Thoracic aorta (tissue), 2 donors: ENCODE data around the gene THY1. TPM values are rescaled to one million over a fixed set of nuclear protein-coding genes. Genes with fewer than 3 reads are reported as not detected.
"Not testable (repeated sequence)": the region's sequence is repeated elsewhere in the genome, so short reads cannot be mapped to it uniquely, and the experiment has no call there.

Experiments used
- ATAC-seq: fragments of 150-250 bp; one replicate; pipeline ENCODE4 v1.8.0; 2017; ENCODE audit warnings: low read depth; ENCODE audit not compliant: insufficient number of reproducible peaks, low FRiP score
- DNase-seq: peaks from one replicate; pipeline ENCODE4 v3.0.0-alpha.2; 2020; ENCODE audit warnings: low spot score
- H3K27ac ChIP-seq, 2 donors: fragments of 200-600 bp; sonication (generic); 1 replicate in 1 of 2; 2 replicates in 1 of 2; pipeline ENCODE4 v1.5.1; 2016; ENCODE audit warnings: mild to moderate bottlenecking in 2 of 2, moderate library complexity in 2 of 2
- H3K27me3 ChIP-seq: fragments of 200-600 bp; sonication (generic); replicated peaks from 2 replicates; pipeline ENCODE4 v1.6.0; 2016; ENCODE audit warnings: mild to moderate bottlenecking; ENCODE audit not compliant: insufficient read depth
- H3K36me3 ChIP-seq: fragments of 200-600 bp; sonication (generic); one replicate; pipeline ENCODE4 v1.5.1; 2016
- H3K4me1 ChIP-seq, 2 donors: fragments of 200-600 bp; sonication (generic); 1 replicate in 1 of 2; 2 replicates in 1 of 2; pipeline versions ENCODE4 v1.5.1 to v1.6.0; 2016; ENCODE audit warnings: low read depth in 2 of 2, mild to moderate bottlenecking in 1 of 2; ENCODE audit not compliant: control insufficient read depth in 1 of 2
- H3K4me3 ChIP-seq: fragments of 200-600 bp; sonication (generic); 2 replicates; pipeline ENCODE4 v1.5.1; 2016; ENCODE audit warnings: mild to moderate bottlenecking
- H3K9me3 ChIP-seq: fragments of 200-600 bp; sonication (generic); 2 replicates; pipeline ENCODE4 v1.5.1; 2016
- total RNA-seq, 2 donors: library from RNA; depleted of rRNA; stranded (reverse); fragments of >200 nt; gene quantifications; one replicate each; pipeline versions ENCODE4 v1.1.0 to v1.2.3, GENCODE V29; 2016
- TF ChIP-seq, protein P1 (sequence below): fragments of 200-600 bp; sonication (generic); IDR thresholded peaks from one replicate; pipeline ENCODE4 v1.5.1; 2019; ENCODE audit warnings: antibody characterized with exemption

THY1 gene
- total RNA-seq, 2 donors from 2014 or later: 12.0 to 15.4 TPM

DNA sequence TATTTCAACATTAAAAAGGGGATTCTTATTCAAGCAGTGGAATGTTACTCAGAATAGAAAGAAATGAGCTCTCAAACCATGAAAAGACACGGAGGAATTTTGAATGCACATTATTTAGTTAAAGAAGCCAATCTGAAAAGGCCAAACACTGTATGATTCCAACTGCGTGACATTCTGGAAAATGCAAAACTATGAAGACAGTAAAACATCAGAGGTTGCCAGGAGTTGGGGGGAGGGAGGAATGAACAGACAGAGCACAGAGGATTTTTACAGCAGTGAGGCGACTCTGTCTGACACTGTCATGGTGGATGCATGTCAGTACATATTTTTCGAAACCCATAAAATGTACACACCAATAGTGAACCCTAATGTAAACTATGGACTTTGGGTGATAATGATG is 22.9 kb upstream of the THY1 start:
- no peaks in the 10 kb centered on the region for H3K36me3 ChIP-seq

GRCh38 chr11:119445379-119445778 is 22.4 kb upstream of the THY1 start:
- Histone ChIP-seq H3K9me3 (no peaks in the 10 kb centered on the region), H3K36me3 (no peaks in the 10 kb centered on the region), H3K4me1 (no peaks in the 10 kb centered on the region), H3K27ac (no peak overlapping the region), H3K27me3 (no peaks in the 10 kb centered on the region), H3K4me3 (no peak overlapping the region)
- TF ChIP-seq, protein P1, sequence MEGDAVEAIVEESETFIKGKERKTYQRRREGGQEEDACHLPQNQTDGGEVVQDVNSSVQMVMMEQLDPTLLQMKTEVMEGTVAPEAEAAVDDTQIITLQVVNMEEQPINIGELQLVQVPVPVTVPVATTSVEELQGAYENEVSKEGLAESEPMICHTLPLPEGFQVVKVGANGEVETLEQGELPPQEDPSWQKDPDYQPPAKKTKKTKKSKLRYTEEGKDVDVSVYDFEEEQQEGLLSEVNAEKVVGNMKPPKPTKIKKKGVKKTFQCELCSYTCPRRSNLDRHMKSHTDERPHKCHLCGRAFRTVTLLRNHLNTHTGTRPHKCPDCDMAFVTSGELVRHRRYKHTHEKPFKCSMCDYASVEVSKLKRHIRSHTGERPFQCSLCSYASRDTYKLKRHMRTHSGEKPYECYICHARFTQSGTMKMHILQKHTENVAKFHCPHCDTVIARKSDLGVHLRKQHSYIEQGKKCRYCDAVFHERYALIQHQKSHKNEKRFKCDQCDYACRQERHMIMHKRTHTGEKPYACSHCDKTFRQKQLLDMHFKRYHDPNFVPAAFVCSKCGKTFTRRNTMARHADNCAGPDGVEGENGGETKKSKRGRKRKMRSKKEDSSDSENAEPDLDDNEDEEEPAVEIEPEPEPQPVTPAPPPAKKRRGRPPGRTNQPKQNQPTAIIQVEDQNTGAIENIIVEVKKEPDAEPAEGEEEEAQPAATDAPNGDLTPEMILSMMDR: no peak
- DNase-seq: no peak
- no peak for ATAC-seq

More for the DNA sequence above, 22.9 kb upstream of the THY1 start:
- Histone ChIP-seq H3K4me1 (no peaks in the 10 kb centered on the region), H3K27ac (no peak overlapping the region), H3K9me3 (no peaks in the 10 kb centered on the region), H3K4me3 (no peak overlapping the region), H3K27me3 (no peaks in the 10 kb centered on the region)
- TF ChIP-seq, protein P1: no peak
- DNase-seq (no peak), ATAC-seq (no peak)

DNA sequence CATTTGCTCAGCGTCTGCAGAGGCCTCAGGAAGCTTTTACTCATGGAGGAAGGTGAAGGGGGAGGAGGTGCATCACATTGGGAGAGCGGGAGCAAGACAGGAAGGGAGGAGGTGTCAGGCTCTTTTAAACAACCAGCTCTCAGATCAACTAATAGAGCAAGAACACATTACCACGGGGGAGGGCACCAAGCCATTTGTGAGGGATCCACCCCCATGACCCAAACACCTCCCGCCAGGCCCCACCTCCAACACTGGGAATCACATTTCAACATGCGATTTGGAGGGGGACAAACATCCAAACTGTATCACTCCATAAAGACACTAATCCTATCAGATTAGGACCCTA is 18.9 kb upstream of the THY1 start:
- no peaks in the 10 kb centered on the region for H3K4me1 ChIP-seq
- ATAC-seq (no peak), DNase-seq (no peak)
- no peaks in the 10 kb centered on the region for H3K9me3 ChIP-seq
- no peak overlapping the region for H3K27ac ChIP-seq
- H3K4me3 ChIP-seq: no peak overlapping the region
- TF ChIP-seq, protein P1: no peak
- no peaks in the 10 kb centered on the region for H3K27me3 ChIP-seq
- no peaks in the 10 kb centered on the region for H3K36me3 ChIP-seq

DNA sequence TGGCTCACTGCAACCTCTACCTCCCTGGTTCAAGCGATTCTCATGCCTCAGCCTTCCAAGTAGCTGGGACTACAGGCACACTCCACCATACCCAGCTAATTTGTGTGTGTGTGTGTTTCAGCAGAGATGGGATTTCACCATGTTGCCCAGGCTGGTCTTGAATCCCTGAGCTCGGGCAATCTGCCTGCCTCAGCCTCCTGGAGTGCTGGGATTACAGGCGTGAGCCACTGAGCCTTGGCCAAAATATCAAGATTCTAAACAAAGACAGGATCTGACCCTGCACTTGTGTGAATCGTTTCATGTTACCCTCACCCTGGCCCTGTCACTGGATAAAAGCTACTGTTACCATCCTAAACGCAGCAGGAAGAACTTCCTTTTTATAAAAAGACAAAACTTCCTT is 15.6 kb upstream of the THY1 start:
- Histone ChIP-seq H3K27ac (no peak overlapping the region), H3K27me3 (no peaks in the 10 kb centered on the region), H3K4me1 (no peaks in the 10 kb centered on the region), H3K9me3 (no peaks in the 10 kb centered on the region), H3K4me3 (no peak overlapping the region), H3K36me3 (no peaks in the 10 kb centered on the region)
- ATAC-seq (no peak), DNase-seq (no peak)
- TF ChIP-seq, protein P1: no peak

DNA sequence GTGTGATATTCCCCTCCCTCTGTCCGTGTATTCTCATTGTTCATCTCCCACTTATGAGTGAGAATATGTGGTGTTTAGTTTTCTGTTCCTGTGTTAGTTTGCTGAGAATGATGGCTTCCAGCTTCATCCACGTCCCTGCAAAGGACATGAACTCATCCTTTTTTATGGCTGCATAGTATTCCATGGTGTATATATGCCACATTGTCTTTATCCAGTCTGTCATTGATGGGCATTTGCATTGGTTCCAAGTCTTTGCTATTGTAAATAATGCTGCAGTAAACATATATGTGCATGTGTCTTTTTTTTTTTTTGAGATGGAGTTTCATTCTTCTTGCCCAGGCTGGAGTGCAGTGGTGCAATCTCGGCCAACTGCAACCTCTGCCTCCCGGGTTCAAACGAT is 14.5 kb upstream of the THY1 start:
- not testable (repeated sequence) for H3K4me1 ChIP-seq, ATAC-seq, H3K27ac ChIP-seq, H3K9me3 ChIP-seq, H3K27me3 ChIP-seq, DNase-seq, H3K36me3 ChIP-seq, H3K4me3 ChIP-seq

DNA sequence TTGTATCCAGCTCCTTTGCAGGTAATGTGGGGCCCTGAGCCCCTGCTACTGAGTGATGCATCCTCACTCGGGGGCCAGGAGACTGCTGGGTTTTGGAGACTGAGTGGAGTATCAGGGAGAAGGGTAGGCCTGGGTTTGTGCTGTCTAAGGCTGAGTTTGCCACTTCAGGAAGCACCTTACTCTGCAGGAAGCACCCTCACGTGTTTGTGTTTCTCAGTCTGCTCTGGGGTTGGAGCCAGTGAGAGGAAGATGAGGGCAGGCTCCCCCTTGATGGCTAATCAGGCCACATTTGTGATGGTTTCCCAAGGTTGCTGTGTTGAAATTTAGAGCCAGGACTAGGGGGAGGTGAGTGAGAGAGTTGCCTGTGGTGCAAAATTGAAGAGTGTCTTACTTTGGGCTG is 13.7 kb upstream of the THY1 start:
- Histone ChIP-seq H3K36me3 (no peaks in the 10 kb centered on the region), H3K27me3 (no peaks in the 10 kb centered on the region), H3K27ac (no peak overlapping the region), H3K9me3 (no peaks in the 10 kb centered on the region), H3K4me3 (no peak overlapping the region), H3K4me1 (peaks cover 0 to 13% of the 10 kb centered on the region in 2 donors)
- ATAC-seq (no peak), DNase-seq (no peak)
- TF ChIP-seq, protein P1: no peak
